ENCODE data around the gene MYNN. TPM values are rescaled to one million over a fixed set of nuclear protein-coding genes. Genes with fewer than 3 reads are reported as not detected.
"Not testable (repeated sequence)": the region's sequence is repeated elsewhere in the genome, so short reads cannot be mapped to it uniquely, and the experiment has no call there.

MYNN gene
- polyA plus RNA-seq: 10 to 100 TPM in 1 of 3 donors, 1 to 10 TPM in 2; 7.1 to 10.2 (median 8.4) TPM

GRCh38 chr3:169772897-169773816 lies at the start of gene MYNN:
MYNN (plus strand) TSS chr3:169773396; CDS start chr3:169774296, 900 bp downstream.
- H3K27ac ChIP-seq (ENCODE audit: low read depth, low read length): peak within 1 kb of the TSS; percentile 99
- WGBS, 3 donors: 0% methylated on average over 61 of the region's 61 CpGs

- H3K27ac ChIP-seq (ENCODE audit: low read depth, low read length): not testable (repeated sequence)
These were observed 41.3 kb upstream of the MYNN start for GRCh38 chr3:169731857-169732256.

GRCh38 chr3:169739067-169739466 lies 34.1 kb upstream of the MYNN start:
- H3K27ac ChIP-seq (ENCODE audit: low read depth, low read length): no peak overlapping the region
- 65 to 67% (median 67%) methylated on average over 2 of the region's 2 CpGs for WGBS, 3 donors

- WGBS, 3 donors: 0 to 30% (median 0%) methylated on average over 1 of the region's 1 CpG
- H3K27ac ChIP-seq (ENCODE audit: low read depth, low read length): no peak overlapping the region
These were observed 28.7 kb upstream of the MYNN start for GRCh38 chr3:169744366-169745054.

GRCh38 chr3:169746924-169747323 lies 26.3 kb upstream of the MYNN start:
- WGBS, 3 donors: 36 to 56% (median 48%) methylated on average over 6 of the region's 6 CpGs
- H3K27ac ChIP-seq (ENCODE audit: low read depth, low read length): no peak overlapping the region

GRCh38 chr3:169748670-169749069 lies 24.5 kb upstream of the MYNN start:
- no peak overlapping the region for H3K27ac ChIP-seq (ENCODE audit: low read depth, low read length)
- 78 to 86% (median 80%) methylated on average over 3 of the region's 3 CpGs for WGBS, 3 donors

- 37 to 65% (median 64%) methylated on average over 2 of the region's 2 CpGs for WGBS, 3 donors
These were observed 22.5 kb upstream of the MYNN start for GRCh38 chr3:169750665-169751064.

DNA sequence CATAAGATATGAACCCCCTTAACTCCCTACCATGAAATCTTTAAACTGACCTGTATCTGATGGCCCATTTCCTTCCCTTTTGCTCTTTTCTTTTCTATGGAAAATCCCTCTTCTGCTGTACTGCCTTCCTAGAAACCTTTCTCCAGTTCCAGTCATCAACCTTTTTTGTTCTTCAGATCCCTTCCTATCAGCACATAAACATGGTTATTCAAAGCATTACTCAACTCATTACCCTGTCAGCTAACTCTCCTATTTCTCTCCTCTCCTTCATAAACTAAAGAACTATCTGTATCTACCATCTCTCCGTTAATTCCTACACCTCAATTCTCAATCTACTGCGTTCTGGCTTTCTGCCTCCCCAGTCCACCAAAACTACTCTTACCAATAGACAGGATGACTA lies 21.3 kb upstream of the MYNN start:
- 79 to 91% (median 89%) methylated on average over 2 of the region's 2 CpGs for WGBS, 3 donors
- no peak overlapping the region for H3K27ac ChIP-seq (ENCODE audit: low read depth, low read length)

More at GRCh38 chr3:169750665-169751064, 22.5 kb upstream of the MYNN start:
- H3K27ac ChIP-seq (ENCODE audit: low read depth, low read length): no peak overlapping the region

GRCh38 chr3:169754711-169755110 lies 18.5 kb upstream of the MYNN start:
- WGBS, 3 donors: 83 to 93% (median 86%) methylated on average over 3 of the region's 3 CpGs
- no peak overlapping the region for H3K27ac ChIP-seq (ENCODE audit: low read depth, low read length)

DNA sequence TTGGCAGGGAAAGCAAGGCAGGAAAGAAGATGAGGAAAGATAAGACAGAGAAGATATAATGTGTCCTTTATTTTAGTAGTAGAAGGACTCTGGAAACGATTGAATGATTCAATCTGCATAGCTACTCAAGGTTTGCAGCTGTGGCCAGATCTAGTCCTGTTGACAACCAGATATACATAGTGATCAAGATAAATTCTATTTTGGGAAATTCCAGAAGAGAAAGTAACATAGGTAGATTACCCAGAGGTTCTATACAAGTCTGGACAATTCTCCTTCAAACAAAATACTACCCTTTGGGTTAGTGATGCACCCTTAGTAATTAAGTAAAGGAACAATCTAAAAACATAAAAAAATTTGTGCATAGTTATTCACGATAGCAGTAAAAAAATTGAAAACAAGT lies 17.7 kb upstream of the MYNN start:
- 58 to 70% (median 63%) methylated on average over 2 of the region's 2 CpGs for WGBS, 3 donors
- no peak overlapping the region for H3K27ac ChIP-seq (ENCODE audit: low read depth, low read length)

DNA sequence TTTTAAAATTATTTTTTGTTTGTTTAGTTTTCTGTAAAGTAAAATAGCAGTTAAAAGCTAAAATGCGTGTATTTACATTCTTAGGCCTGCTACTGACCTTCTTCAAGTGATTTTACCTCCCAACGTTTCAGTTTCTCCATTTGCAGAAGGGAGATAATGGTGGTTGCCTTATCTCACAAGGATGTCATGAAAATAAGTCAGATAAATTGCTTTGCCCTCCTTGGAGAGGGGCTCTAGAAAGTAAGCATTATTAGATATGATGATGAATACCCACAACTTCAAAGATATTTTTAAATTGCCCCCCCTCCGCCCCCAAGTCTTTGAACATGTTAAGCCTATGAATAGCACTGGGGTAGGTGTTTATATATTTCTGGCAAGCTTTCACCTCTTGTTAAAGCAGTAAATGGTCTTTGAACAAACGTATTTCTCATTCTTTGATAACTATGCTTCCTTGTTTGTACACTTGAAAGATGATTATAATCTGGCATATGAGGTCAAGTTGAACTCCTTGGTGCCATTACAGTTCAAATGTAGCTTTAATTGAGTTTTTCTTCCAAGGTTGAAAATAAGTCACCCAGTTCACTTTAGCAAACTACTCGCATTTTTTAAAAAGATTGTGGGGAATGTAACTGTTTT lies 14.7 kb upstream of the MYNN start:
- WGBS, 3 donors: 56 to 61% (median 57%) methylated on average over 5 of the region's 5 CpGs
- no peak overlapping the region for H3K27ac ChIP-seq (ENCODE audit: low read depth, low read length)

DNA sequence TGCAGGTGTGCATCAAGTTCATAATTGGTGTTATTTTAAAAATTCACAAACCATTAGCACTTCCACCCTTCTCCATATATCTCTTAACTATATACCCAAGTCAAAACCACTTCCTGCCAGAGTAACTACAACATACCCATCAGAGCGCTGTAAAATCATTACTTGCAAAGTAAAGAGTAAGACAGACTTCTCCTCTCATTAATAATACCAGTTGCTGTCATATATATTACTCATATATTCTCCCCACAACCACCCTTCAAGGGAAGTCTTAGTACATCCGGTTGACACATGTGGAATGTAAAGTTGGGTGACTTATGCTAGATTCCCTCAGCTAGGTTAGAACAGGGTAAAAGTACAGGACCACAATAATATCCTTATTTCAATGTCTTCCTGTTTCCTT lies 13.9 kb upstream of the MYNN start:
- H3K27ac ChIP-seq (ENCODE audit: low read depth, low read length): no peak overlapping the region
- 53 to 87% (median 64%) methylated on average over 2 of the region's 2 CpGs for WGBS, 3 donors

- H3K27ac ChIP-seq (ENCODE audit: low read depth, low read length): no peak overlapping the region
- 71 to 87% (median 77%) methylated on average over 4 of the region's 4 CpGs for WGBS, 3 donors
These were observed 12.7 kb upstream of the MYNN start for GRCh38 chr3:169760479-169760878.

GRCh38 chr3:169764312-169764881 lies 8.8 kb upstream of the MYNN start:
- H3K27ac ChIP-seq (ENCODE audit: low read depth, low read length): peak overlapping the region; percentile 48
- WGBS, 3 donors: 0 to 1% (median 0%) methylated on average over 46 of the region's 46 CpGs

GRCh38 chr3:169764882-169765612 lies 8.1 kb upstream of the MYNN start, which contains the start of gene TERC:
TERC (minus strand) TSS chr3:169765060.
- 4 to 8% (median 6%) methylated on average over 42 of the region's 42 CpGs for WGBS, 3 donors
- H3K27ac ChIP-seq (ENCODE audit: low read depth, low read length): peak within 1 kb of the TSS; percentile 48

- H3K27ac ChIP-seq (ENCODE audit: low read depth, low read length): peak within 1 kb of the TSS; percentile 12
- WGBS, 3 donors: 1 to 7% (median 4%) methylated on average over 39 to 51 of the region's 51 CpGs
These were observed 3.7 kb upstream of the MYNN start, which contains the start of gene ACTRT3 for GRCh38 chr3:169769287-169770181. ACTRT3 (minus strand) TSS chr3:169769561; CDS start chr3:169769520, 41 bp downstream.
